Measurements from ENCODE around the gene FBXO21.

DNA sequence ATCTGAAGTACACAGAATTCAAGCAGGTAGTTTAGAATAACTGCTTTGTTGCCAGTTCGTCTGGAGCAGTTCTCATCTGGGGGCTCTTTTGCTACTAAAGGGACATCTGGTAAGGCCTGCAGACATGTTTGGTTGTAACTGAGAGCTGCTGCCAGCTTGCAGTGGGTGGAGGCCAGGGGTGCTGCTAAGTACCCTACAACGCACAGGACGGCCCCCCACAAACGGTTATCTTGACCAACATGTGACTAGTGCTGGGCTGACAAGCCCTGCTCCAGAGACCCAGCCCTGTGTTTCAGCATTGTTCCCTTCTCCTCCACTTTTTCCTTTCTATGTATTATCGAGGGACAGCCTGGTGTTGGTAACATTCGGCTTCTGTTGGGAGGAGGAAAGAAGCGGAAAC lies 40.8 kb downstream of the FBXO21 start:
- TF ChIP-seq, protein P1, sequence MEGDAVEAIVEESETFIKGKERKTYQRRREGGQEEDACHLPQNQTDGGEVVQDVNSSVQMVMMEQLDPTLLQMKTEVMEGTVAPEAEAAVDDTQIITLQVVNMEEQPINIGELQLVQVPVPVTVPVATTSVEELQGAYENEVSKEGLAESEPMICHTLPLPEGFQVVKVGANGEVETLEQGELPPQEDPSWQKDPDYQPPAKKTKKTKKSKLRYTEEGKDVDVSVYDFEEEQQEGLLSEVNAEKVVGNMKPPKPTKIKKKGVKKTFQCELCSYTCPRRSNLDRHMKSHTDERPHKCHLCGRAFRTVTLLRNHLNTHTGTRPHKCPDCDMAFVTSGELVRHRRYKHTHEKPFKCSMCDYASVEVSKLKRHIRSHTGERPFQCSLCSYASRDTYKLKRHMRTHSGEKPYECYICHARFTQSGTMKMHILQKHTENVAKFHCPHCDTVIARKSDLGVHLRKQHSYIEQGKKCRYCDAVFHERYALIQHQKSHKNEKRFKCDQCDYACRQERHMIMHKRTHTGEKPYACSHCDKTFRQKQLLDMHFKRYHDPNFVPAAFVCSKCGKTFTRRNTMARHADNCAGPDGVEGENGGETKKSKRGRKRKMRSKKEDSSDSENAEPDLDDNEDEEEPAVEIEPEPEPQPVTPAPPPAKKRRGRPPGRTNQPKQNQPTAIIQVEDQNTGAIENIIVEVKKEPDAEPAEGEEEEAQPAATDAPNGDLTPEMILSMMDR (IDR thresholded peaks at IDR 0.05): no peak
- no peak for TF ChIP-seq POLR2AphosphoS5 (IDR thresholded peaks at IDR 0.05)
- TF ChIP-seq POLR2A (IDR thresholded peaks at IDR 0.05): no peak
